ENCODE measurements around the gene PFKFB1. TPM values are rescaled to one million over a fixed set of nuclear protein-coding genes. Genes with fewer than 3 reads are reported as not detected.

The PFKFB1 gene
- total and polyA plus RNA-seq, 2 of the 13 experiments (the other 11 are each of a cell fraction or from before 2014, with no cell fraction given), result 1.5 to 2.9 TPM

GRCh38 chrX:54999717-55000598 is 6.0 kb upstream of the PFKFB1 start, which contains the start of gene APEX2 (continued):
- TF ChIP-seq, protein P1, sequence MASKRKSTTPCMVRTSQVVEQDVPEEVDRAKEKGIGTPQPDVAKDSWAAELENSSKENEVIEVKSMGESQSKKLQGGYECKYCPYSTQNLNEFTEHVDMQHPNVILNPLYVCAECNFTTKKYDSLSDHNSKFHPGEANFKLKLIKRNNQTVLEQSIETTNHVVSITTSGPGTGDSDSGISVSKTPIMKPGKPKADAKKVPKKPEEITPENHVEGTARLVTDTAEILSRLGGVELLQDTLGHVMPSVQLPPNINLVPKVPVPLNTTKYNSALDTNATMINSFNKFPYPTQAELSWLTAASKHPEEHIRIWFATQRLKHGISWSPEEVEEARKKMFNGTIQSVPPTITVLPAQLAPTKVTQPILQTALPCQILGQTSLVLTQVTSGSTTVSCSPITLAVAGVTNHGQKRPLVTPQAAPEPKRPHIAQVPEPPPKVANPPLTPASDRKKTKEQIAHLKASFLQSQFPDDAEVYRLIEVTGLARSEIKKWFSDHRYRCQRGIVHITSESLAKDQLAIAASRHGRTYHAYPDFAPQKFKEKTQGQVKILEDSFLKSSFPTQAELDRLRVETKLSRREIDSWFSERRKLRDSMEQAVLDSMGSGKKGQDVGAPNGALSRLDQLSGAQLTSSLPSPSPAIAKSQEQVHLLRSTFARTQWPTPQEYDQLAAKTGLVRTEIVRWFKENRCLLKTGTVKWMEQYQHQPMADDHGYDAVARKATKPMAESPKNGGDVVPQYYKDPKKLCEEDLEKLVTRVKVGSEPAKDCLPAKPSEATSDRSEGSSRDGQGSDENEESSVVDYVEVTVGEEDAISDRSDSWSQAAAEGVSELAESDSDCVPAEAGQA (IDR thresholded peaks at IDR 0.05; ENCODE audit: low read depth), result peak; percentile 54; the same call in 1 of the 2 replicates
- TF ChIP-seq, protein P1 (CRISPR knock-in tag; IDR thresholded peaks at IDR 0.05; ENCODE audit: borderline replicate concordance), result no peak
- TF ChIP-seq XRCC5 (optimal IDR thresholded peaks at IDR 0.05; ENCODE audit: low read length) (peak; percentile 19), GPN1 (CRISPR knock-in tag; IDR thresholded peaks at IDR 0.05; ENCODE audit: borderline replicate concordance) (no peak), ZMAT3 (CRISPR knock-in tag; conservative IDR thresholded peaks at IDR 0.05) (0 out of 2 replicates have a peak, but pooled peaks have one; percentile 38), ELF4 (CRISPR knock-in tag; IDR thresholded peaks at IDR 0.05; ENCODE audit: borderline replicate concordance) (no peak), ZBTB7A (CRISPR knock-in tag; IDR thresholded peaks at IDR 0.05) (no peak), ZNF780A (CRISPR knock-in tag; IDR thresholded peaks at IDR 0.05) (no peak), MIER2 (CRISPR knock-in tag; IDR thresholded peaks at IDR 0.05) (no peak), ZNF10 (CRISPR knock-in tag; IDR thresholded peaks at IDR 0.05; ENCODE audit: borderline replicate concordance, low read depth) (no peak), NFYC (CRISPR knock-in tag; IDR thresholded peaks at IDR 0.05) (peak; percentile 78), ZSCAN21 (CRISPR knock-in tag; IDR thresholded peaks at IDR 0.05; ENCODE audit: borderline replicate concordance) (no peak), ZNF567 (CRISPR knock-in tag; IDR thresholded peaks at IDR 0.05; ENCODE audit: borderline replicate concordance) (no peak), ZNF790 (CRISPR knock-in tag; IDR thresholded peaks at IDR 0.05; ENCODE audit: borderline replicate concordance) (no peak), CREB3 (CRISPR knock-in tag; IDR thresholded peaks at IDR 0.05) (no peak), NFYB (CRISPR knock-in tag; IDR thresholded peaks at IDR 0.05) (peak; percentile 69), ZIK1 (CRISPR knock-in tag; IDR thresholded peaks at IDR 0.05; ENCODE audit: borderline replicate concordance, low read depth) (no peak), SAP130 (CRISPR knock-in tag; IDR thresholded peaks at IDR 0.05; ENCODE audit: low read depth) (peak; percentile 82), HOMEZ (CRISPR knock-in tag; IDR thresholded peaks at IDR 0.05; ENCODE audit: low read depth) (no peak), ZNF616 (CRISPR knock-in tag; IDR thresholded peaks at IDR 0.05; ENCODE audit: low read depth) (no peak), HNRNPLL (IDR thresholded peaks at IDR 0.05; ENCODE audit: low read depth, low read length, poor library complexity, severe bottlenecking) (peak; percentile 84), PCBP1 (IDR thresholded peaks at IDR 0.05; ENCODE audit: borderline replicate concordance, low read depth, low read length) (no peak)

Data from HepG2 (cell line).